ENCODE measurements around the gene PRDM12. TPM values are rescaled to one million over a fixed set of nuclear protein-coding genes. Genes with fewer than 3 reads are reported as not detected.

Gene PRDM12
- total RNA-seq, 1 experiment from 2014 or later: not detected

- no peak overlapping the region for H3K4me3 Mint-ChIP-seq
- H3K4me1 Mint-ChIP-seq: peaks cover 15 to 17% of the 10 kb centered on the region in 2 experiments
- no peak overlapping the region for H3K9ac ChIP-seq (ENCODE audit: extremely low read depth, insufficient read length, low read length)
- no peak overlapping the region for H3T11ph ChIP-seq (ENCODE audit: low read length)
- no peak overlapping the region for H4K5ac ChIP-seq (ENCODE audit: insufficient read length, low read depth, low read length)
- H4K8ac ChIP-seq (replicated peaks; ENCODE audit: insufficient read length, low read depth, low read length): no peak overlapping the region
- no peaks in the 10 kb centered on the region for H3K23me2 ChIP-seq (ENCODE audit: insufficient read length, low read depth, low read length, poor library complexity, severe bottlenecking)
- no peak overlapping the region for H3K56ac ChIP-seq (ENCODE audit: insufficient read length, low read depth, low read length)
- H2AK5ac ChIP-seq (ENCODE audit: insufficient read length, low read length): no peak overlapping the region
- peaks cover 0 to 8% (median 7%) of the 10 kb centered on the region in 3 experiments; a peak in 5 of 7 replicates for H3K36me3 Mint-ChIP-seq (ENCODE audit: insufficient read depth in 1 of 3, low read depth in 3 of 3)
- no peak for TF ChIP-seq CTCF (conservative IDR thresholded peaks at IDR 0.05)
- H2BK120ac ChIP-seq (ENCODE audit: low read depth, low read length, poor library complexity, severe bottlenecking): no peak overlapping the region
- no peak overlapping the region for H2BK12ac ChIP-seq (ENCODE audit: insufficient read length, low read depth, low read length)
- no CpG with 5 or more reads among the region's 8 CpGs for WGBS (ENCODE audit: extremely low coverage, insufficient read length, low lambda C conversion rate)
- no peaks in the 10 kb centered on the region for H3K27me3 ChIP-seq (ENCODE audit: insufficient read depth, low read length)
- no peak overlapping the region for H3K23ac ChIP-seq (ENCODE audit: insufficient read length, low read depth, low read length)
- H3K4me1 ChIP-seq (ENCODE audit: insufficient read depth, low read length): no peaks in the 10 kb centered on the region; the same call in 1 of the 2 replicates
- no peak overlapping the region for H2BK20ac ChIP-seq (ENCODE audit: low read depth, low read length, poor library complexity, severe bottlenecking)
- H2BK5ac ChIP-seq (ENCODE audit: insufficient read length, low read length): no peak overlapping the region
- no peak overlapping the region for H3K27ac ChIP-seq (ENCODE audit: insufficient read length, low read depth, low read length)
- no peak overlapping the region for H2AFZ ChIP-seq (ENCODE audit: low read length)
- H3K14ac ChIP-seq (ENCODE audit: insufficient read depth, low read length): no peak overlapping the region
- H3K4ac ChIP-seq (ENCODE audit: low read depth, low read length): no peak overlapping the region
- H3K9me3 ChIP-seq (ENCODE audit: control insufficient read depth, low read depth, low read length): no peaks in the 10 kb centered on the region
- peaks cover 5% of the 10 kb centered on the region for H3K27me3 Mint-ChIP-seq (ENCODE audit: low read depth)
- H2BK15ac ChIP-seq (ENCODE audit: low read depth, low read length): no peak overlapping the region
- H3K79me1 ChIP-seq (ENCODE audit: insufficient read depth, low read depth, low read length, poor library complexity, severe bottlenecking): no peaks in the 10 kb centered on the region
- no peak overlapping the region for H3K27ac Mint-ChIP-seq
- H3K18ac ChIP-seq (ENCODE audit: insufficient read length, low read depth, low read length): no peak overlapping the region
- no peak overlapping the region for H3K4me2 ChIP-seq (ENCODE audit: insufficient read depth, insufficient read length, low read length)
- H3K9me3 Mint-ChIP-seq: no peaks in the 10 kb centered on the region
- H4K91ac ChIP-seq (ENCODE audit: insufficient read length, low read depth, low read length): no peak overlapping the region
- H4K20me1 ChIP-seq (ENCODE audit: control insufficient read depth, insufficient read depth, insufficient read length): no peaks in the 10 kb centered on the region
- no peak for DNase-seq
- H3K79me2 ChIP-seq (ENCODE audit: insufficient read depth, low read length): no peaks in the 10 kb centered on the region
These were observed 21.5 kb upstream of the PRDM12 start for GRCh38 chr9:130642926-130643325.
